A549 (cell line): ENCODE data around the gene TMEM154.

Experiments used
- CEBPB ChIP-seq, 2 experiments: fragments of >200 bp in 1 of 2; sonication (Bioruptor Twin) in 1 of 2; formaldehyde crosslinking in 1 of 2; IDR thresholded peaks; 2 replicates each; pipeline ENCODE4 v1.6.1; 2012 to 2016
- CTCF ChIP-seq: fragments of >200 bp; sonication (Bioruptor Twin); formaldehyde crosslinking; IDR thresholded peaks from 3 replicates; pipeline ENCODE4 v1.5.1; 2016
- EHMT2 ChIP-seq: fragments of 200-600 bp; sonication (generic); IDR thresholded peaks from 2 replicates; pipeline ENCODE4 v1.6.1; 2016; ENCODE audit warnings: antibody characterized with exemption, low read depth, mild to moderate bottlenecking, moderate library complexity
- ESRRA ChIP-seq: fragments of 150-350 bp; IDR thresholded peaks from 2 replicates; pipeline ENCODE4 v1.6.1; 2014; ENCODE audit warnings: mild to moderate bottlenecking, low read length, borderline replicate concordance
- HDAC2 ChIP-seq: fragments of 200-600 bp; sonication (generic); IDR thresholded peaks from 2 replicates; pipeline ENCODE4 v1.6.1; 2016
- JUN ChIP-seq, 2 experiments: fragments of >200 bp; sonication (Bioruptor Twin); formaldehyde crosslinking; IDR thresholded peaks; 2 replicates in 1 of 2; 3 replicates in 1 of 2; pipeline ENCODE4 v1.6.1; 2016 to 2017
- MAX ChIP-seq: IDR thresholded peaks from 2 replicates; pipeline ENCODE4 v1.6.1; 2012
- ZFP36 ChIP-seq: fragments of 450-650 bp; IDR thresholded peaks from 2 replicates; pipeline ENCODE4 v1.6.1; 2014; ENCODE audit warnings: borderline replicate concordance; ENCODE audit not compliant: partially characterized antibody

- TF ChIP-seq ZFP36 (no peak), CTCF (no peak), CEBPB (IDR thresholded peaks at IDR 0.05) (no peak), MAX (no peak), JUN (IDR thresholded peaks at IDR 0.05) (no peak), EHMT2 (no peak), ESRRA (no peak), HDAC2 (no peak)
These were observed 14.1 kb upstream of the TMEM154 start for GRCh38 chr4:152693871-152694270.
